Progenitor cell of endocrine pancreas (in vitro differentiated cells): ENCODE data around the gene CR1L. TPM values are rescaled to one million over a fixed set of nuclear protein-coding genes. Genes with fewer than 3 reads are reported as not detected.
"Not testable (repeated sequence)": the region's sequence is repeated elsewhere in the genome, so short reads cannot be mapped to it uniquely, and the experiment has no call there.

Source experiments
- DNase-seq: peaks from one replicate; pipeline ENCODE4 v3.0.0; 2021; ENCODE audit warnings: low spot score; ENCODE audit not compliant: unreplicated experiment
- H3K27ac Mint-ChIP-seq: 2 replicates; pipeline ENCODE4 v1.8.0; 2021; ENCODE audit warnings: mild to moderate bottlenecking, moderate library complexity, mixed read lengths
- H3K27me3 Mint-ChIP-seq: 2 replicates; pipeline ENCODE4 v1.8.0; 2021; ENCODE audit warnings: mixed read lengths
- H3K36me3 Mint-ChIP-seq: 2 replicates; pipeline ENCODE4 v1.8.0; 2022; ENCODE audit warnings: mixed read lengths; ENCODE audit not compliant: insufficient read depth
- H3K4me1 Mint-ChIP-seq: 2 replicates; pipeline ENCODE4 v1.8.0; 2021; ENCODE audit warnings: low read depth, mixed read lengths
- H3K4me3 Mint-ChIP-seq: 2 replicates; pipeline ENCODE4 v1.8.0; 2021; ENCODE audit warnings: low read depth, mild to moderate bottlenecking, moderate library complexity, mixed read lengths
- H3K9me3 Mint-ChIP-seq: 2 replicates; pipeline ENCODE4 v1.8.0; 2021; ENCODE audit warnings: low read depth, mixed read lengths
- CTCF ChIP-seq: fragments of 200-600 bp; sonication (generic); IDR thresholded peaks from one replicate; pipeline ENCODE4 v1.5.0; 2021; ENCODE audit warnings: antibody characterized with exemption, mild to moderate bottlenecking; ENCODE audit not compliant: unreplicated experiment
- total RNA-seq: library from RNA; stranded (reverse); gene quantifications from 2 replicates; pipeline ENCODE4 v1.2.1, GENCODE V29; 2021

The CR1L gene
- total RNA-seq, 1 donor from 2014 or later = not detected

- Mint-ChIP-seq H3K9me3 (peaks cover 7% of the 10 kb centered on the region), H3K27ac (no peak overlapping the region), H3K27me3 (no peaks in the 10 kb centered on the region), H3K4me3 (no peak overlapping the region), H3K36me3 (peaks cover 62% of the 10 kb centered on the region), H3K4me1 (peaks cover 13% of the 10 kb centered on the region)
- DNase-seq = no peak
- no peak for TF ChIP-seq CTCF
These were observed 117.7 kb downstream of the CR1L start for GRCh38 chr1:207762622-207763021.

- Mint-ChIP-seq H3K4me3 (no peak overlapping the region), H3K27me3 (no peaks in the 10 kb centered on the region)
These were observed 118.2 kb downstream of the CR1L start for GRCh38 chr1:207763091-207763490.

GRCh38 chr1:207763972-207764371, 119.0 kb downstream of the CR1L start:
- peaks cover 72% of the 10 kb centered on the region for H3K36me3 Mint-ChIP-seq
- no peak for DNase-seq
- no peak overlapping the region for H3K27ac Mint-ChIP-seq

More at GRCh38 chr1:207763091-207763490, 118.2 kb downstream of the CR1L start:
- H3K9me3 Mint-ChIP-seq = peaks cover 7% of the 10 kb centered on the region
- H3K4me1 Mint-ChIP-seq = peaks cover 13% of the 10 kb centered on the region
- TF ChIP-seq CTCF = no peak
- no peak overlapping the region for H3K27ac Mint-ChIP-seq
- H3K36me3 Mint-ChIP-seq = peaks cover 64% of the 10 kb centered on the region
- no peak for DNase-seq

GRCh38 chr1:207766569-207766968, 121.6 kb downstream of the CR1L start:
- no peak for DNase-seq
- peaks cover 19% of the 10 kb centered on the region for H3K9me3 Mint-ChIP-seq
- H3K4me3 Mint-ChIP-seq = no peak overlapping the region
- H3K27ac Mint-ChIP-seq = no peak overlapping the region
- H3K27me3 Mint-ChIP-seq = no peaks in the 10 kb centered on the region
- H3K36me3 Mint-ChIP-seq = peaks cover 78% of the 10 kb centered on the region
- TF ChIP-seq CTCF = no peak
- peaks cover 6% of the 10 kb centered on the region for H3K4me1 Mint-ChIP-seq

More at GRCh38 chr1:207763972-207764371, 119.0 kb downstream of the CR1L start:
- Mint-ChIP-seq H3K4me3 (no peak overlapping the region), H3K9me3 (peaks cover 7% of the 10 kb centered on the region), H3K27me3 (no peaks in the 10 kb centered on the region), H3K4me1 (peaks cover 13% of the 10 kb centered on the region)
- no peak for TF ChIP-seq CTCF

GRCh38 chr1:207770514-207770913, 125.6 kb downstream of the CR1L start:
- H3K4me3 Mint-ChIP-seq, H3K27ac Mint-ChIP-seq, DNase-seq, H3K4me1 Mint-ChIP-seq, H3K27me3 Mint-ChIP-seq: not testable (repeated sequence)
- Mint-ChIP-seq H3K9me3 (peaks cover 26% of the 10 kb centered on the region), H3K36me3 (peaks cover 76% of the 10 kb centered on the region)

Other genes with a start within 250 kb of the CR1L start
- gene CR2, start 190.8 kb upstream of the CR1L start, total RNA-seq = 0.17 and 0.24 TPM in 2 replicates
- gene CR1, start 149.0 kb upstream of the CR1L start, total RNA-seq = 0.11 and 0.41 TPM in 2 replicates
- 214 and 230 TPM in 2 replicates for gene CD46, start 106.9 kb downstream of the CR1L start, total RNA-seq